Retinal pigment epithelial cell (primary cell): ENCODE results near the gene LPP.

ENCODE experiments used
- DNase-seq: peaks from one replicate; pipeline ENCODE4 v3.0.0-alpha.2; 2010; ENCODE audit warnings: low read depth
- H3K4me3 ChIP-seq: 2 replicates; pipeline ENCODE4 v1.5.1; 2011; ENCODE audit warnings: mild to moderate bottlenecking, low read length, control low read depth, moderate library complexity
- CTCF ChIP-seq: conservative IDR thresholded peaks from 2 replicates; pipeline ENCODE4 v1.5.1; 2011; ENCODE audit warnings: low read depth, low read length, control low read depth, inconsistent platforms

Gene LPP

GRCh38 chr3:188473045-188473444, 319.1 kb downstream of the LPP start:
- no peak overlapping the region for H3K4me3 ChIP-seq
- no peak for TF ChIP-seq CTCF
- DNase-seq: no peak

DNA sequence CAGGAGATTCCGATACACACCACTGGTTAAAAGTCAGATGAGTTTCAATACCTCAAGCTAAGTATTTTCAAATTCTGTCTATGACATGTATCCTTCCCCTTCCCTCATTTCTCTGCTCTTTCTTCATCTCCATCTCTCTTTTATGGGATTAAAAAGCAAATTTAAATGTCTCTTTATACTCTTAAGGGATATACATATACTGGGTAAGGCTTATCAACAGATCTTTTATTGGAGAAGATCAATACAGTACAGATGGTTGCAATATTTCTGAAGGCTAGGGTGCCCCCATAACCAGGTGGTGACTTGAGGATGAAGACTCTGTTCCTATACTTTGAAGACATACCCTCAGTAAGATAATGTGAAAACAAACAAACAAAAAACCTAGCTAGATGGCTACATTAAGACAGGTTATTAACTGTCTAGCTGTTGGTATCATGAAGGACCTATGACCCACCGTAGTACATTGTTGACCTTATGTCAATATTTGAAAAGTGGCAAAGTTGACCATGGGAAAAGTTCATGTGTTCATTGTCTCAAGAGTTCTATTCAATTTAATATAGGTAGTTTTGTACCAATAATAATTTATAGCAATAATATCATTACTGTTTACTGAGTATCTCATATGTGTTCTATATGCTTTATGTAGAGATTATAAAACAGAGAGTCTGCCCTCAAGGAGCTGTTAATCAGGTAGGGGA, 319.8 kb downstream of the LPP start:
- H3K4me3 ChIP-seq: no peak overlapping the region
- DNase-seq: no peak
- TF ChIP-seq CTCF: no peak

- no peak overlapping the region for H3K4me3 ChIP-seq
- no peak for TF ChIP-seq CTCF
- DNase-seq: no peak
Measured at GRCh38 chr3:188476935-188477334, 323.0 kb downstream of the LPP start.

- no peak for DNase-seq
- no peak for TF ChIP-seq CTCF
- H3K4me3 ChIP-seq: no peak overlapping the region
Measured at GRCh38 chr3:188480011-188480410, 326.1 kb downstream of the LPP start.

DNA sequence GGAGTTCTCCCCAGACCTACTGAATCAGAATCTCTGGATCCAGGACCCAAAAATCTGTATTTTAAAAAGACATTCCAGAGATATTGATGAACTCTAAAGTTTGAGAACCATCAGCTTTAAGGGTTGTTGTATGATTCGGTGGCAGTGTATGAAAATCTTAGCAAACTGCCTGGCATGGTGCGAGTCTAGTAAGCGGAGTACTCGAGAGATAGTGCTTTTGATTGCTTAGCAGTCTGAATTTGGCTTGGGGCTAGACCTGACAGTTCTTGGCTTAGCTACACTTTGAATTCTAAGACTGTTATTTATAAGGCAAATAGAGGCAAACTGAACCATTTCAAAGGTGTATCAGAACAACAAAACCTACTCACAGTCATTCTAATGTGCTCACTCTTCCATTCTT, 329.0 kb downstream of the LPP start:
- no peak for DNase-seq
- no peak overlapping the region for H3K4me3 ChIP-seq
- TF ChIP-seq CTCF: no peak

DNA sequence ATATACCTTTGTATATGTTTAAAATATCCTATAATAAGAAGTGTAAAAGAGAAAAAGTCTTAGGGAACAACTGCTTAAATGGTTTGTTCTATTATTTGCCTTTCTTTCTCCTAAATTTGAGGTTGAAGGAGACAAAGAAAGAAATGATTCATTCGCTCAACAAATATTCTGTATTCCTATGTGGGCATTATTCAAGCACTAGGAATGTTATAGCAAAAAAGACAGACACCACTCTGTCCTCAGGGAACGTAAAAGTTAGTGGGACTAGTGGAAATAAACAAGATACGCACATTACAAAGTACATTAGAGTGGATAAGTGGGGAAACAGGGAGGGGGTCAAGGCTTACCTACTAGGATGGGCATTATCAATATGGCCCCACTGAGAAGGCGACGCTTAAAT, 332.2 kb downstream of the LPP start:
- H3K4me3 ChIP-seq: no peak overlapping the region
- TF ChIP-seq CTCF: no peak
- DNase-seq: no peak

DNA sequence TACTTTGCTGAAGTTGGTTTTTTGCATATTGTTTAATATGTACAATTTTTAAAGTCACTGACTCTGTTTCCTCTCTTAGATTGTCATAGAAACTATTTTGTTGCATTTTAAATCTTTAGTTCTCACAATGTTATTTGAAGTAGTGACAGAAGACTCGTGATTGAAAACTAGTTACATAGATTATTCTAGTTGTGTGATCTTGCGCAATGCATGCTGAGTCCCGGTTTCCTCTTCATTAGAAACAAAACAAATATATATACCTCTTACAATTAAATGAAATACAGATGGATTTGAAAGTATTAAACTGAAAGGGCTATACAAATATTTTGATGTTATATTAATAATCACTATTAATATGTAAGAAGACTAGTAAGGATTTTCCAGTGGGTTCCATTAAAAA, 333.0 kb downstream of the LPP start:
- no peak overlapping the region for H3K4me3 ChIP-seq
- no peak for DNase-seq
- no peak for TF ChIP-seq CTCF
